Measurements from ENCODE around the gene GUCA1C. TPM values are rescaled to one million over a fixed set of nuclear protein-coding genes. Genes with fewer than 3 reads are reported as not detected.

The GUCA1C gene
- total RNA-seq, 2 donors from 2014 or later: not detected

DNA sequence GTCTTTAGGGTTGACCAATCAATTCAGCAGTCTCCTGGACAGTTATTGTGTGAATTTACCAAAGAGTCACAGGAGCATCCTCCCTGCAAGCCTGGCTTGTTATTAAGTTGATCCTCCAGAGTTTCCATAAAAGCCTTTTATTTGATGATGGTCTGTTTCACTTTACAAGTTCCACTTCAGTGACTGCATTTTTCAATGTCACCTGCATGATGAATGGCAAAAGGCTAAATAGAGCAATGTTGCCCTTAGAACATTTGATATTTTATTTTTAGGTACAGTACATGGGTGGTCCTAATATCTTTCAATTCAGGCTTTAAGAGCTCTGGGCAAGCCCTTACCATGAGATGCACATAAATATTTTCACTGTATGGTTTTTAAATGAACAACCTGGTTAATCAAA is 22.6 kb downstream of the GUCA1C start:
- Histone ChIP-seq H3K9me3 (no peaks in the 10 kb centered on the region), H3K4me1 (replicated peaks) (no peaks in the 10 kb centered on the region), H3K27me3 (replicated peaks; ENCODE audit: insufficient read depth) (no peaks in the 10 kb centered on the region), H3K36me3 (no peaks in the 10 kb centered on the region), H3K27ac (no peak overlapping the region), H3K4me3 (no peak overlapping the region)
- TF ChIP-seq POLR2A (IDR thresholded peaks at IDR 0.05) (no peak), POLR2AphosphoS5 (IDR thresholded peaks at IDR 0.05) (no peak), CTCF (IDR thresholded peaks at IDR 0.05) (no peak)
- intact Hi-C loops (cut with DNase I): no loop called here
- no peak for DNase-seq (ENCODE audit: low spot score)

- intact Hi-C loops (cut with DNase I): no loop called here
- no peak for DNase-seq (ENCODE audit: low spot score)
- no peak overlapping the region for H3K27ac ChIP-seq
- WGBS: 90% methylated on average over 3 of the region's 3 CpGs
- no peaks in the 10 kb centered on the region for H3K36me3 ChIP-seq
- TF ChIP-seq POLR2A (IDR thresholded peaks at IDR 0.05) (no peak), CTCF (IDR thresholded peaks at IDR 0.05) (no peak), POLR2AphosphoS5 (IDR thresholded peaks at IDR 0.05) (no peak)
- no peaks in the 10 kb centered on the region for H3K4me1 ChIP-seq (replicated peaks)
- H3K4me3 ChIP-seq: no peak overlapping the region
- H3K27me3 ChIP-seq (replicated peaks; ENCODE audit: insufficient read depth): no peaks in the 10 kb centered on the region
- H3K9me3 ChIP-seq: no peaks in the 10 kb centered on the region
Measured at GRCh38 chr3:108918866-108919265, 34.8 kb downstream of the GUCA1C start.

DNA sequence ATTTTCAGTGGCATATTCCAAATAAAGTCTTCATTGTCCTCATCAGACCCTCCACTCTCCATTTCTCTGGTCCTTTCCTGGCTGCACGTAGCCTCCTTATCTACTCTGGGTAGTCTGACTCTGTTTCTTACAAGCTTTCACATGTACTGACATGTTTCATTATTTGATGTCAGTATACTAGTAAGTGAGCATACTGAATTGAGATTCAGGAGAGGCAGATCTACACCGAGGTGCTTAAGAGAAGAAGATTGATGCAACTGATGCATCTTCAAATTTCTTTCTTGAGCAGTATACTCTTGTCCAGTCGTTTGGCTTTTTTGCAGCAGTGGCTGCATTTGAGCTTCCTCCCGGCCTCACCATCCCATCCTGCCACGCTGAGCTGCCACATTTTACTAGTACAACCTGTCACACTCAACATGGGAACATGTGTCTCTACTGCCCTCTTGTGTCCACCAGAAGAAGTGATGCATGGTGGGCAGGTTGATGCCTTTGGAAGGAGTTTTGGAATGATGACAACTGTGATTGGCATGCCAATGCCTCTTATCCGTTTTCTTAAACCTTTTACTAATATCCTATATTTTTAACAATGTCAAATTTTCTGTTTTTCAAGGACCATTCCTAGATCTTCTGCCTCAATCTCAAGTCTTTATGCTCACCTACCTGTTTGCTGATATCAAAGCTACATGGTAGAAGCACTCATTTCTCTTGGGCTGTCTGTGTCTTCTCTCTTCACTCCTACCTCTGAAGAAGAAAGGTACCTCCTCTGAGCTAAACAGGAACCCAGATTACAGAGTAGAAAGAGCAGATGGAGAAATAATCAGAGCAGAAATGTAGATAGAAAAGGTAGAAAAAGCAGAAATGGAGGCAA is 38.7 kb downstream of the GUCA1C start:
- DNase-seq (ENCODE audit: low spot score): peak; percentile 10
- Histone ChIP-seq H3K27me3 (replicated peaks; ENCODE audit: insufficient read depth) (no peaks in the 10 kb centered on the region), H3K4me3 (no peak overlapping the region), H3K9me3 (no peaks in the 10 kb centered on the region), H3K4me1 (replicated peaks) (no peaks in the 10 kb centered on the region), H3K36me3 (no peaks in the 10 kb centered on the region), H3K27ac (no peak overlapping the region)
- TF ChIP-seq CTCF (IDR thresholded peaks at IDR 0.05) (peak; percentile 31 to 72 (median 60)), POLR2A (IDR thresholded peaks at IDR 0.05) (no peak)
- WGBS: 25% methylated on average over 6 of the region's 6 CpGs
- intact Hi-C loops (cut with DNase I): loop anchor here (2.0 kb wide), 1 partner anchor 252 kb away; no protein-coding TSS in a partner anchor

DNA sequence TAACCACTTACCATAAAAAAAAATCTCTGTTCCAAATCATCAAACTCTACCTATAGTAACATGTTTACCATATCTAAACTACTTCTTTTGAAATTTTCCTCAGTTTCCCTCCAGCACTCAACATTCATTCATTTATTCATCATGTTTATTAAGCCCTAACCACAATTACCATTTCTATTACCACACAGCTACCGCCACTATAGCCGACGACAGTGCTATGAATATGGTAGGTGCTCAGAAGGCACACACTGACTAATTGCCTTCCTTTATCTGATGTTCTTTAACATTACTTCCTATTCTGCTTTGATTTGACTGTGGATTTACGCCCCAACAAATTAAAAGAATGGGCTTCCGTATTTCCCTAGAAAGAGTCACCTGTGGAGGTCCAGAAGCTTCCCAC is 43.9 kb downstream of the GUCA1C start:
- no peak for DNase-seq (ENCODE audit: low spot score)
- WGBS: 95% methylated on average over 5 of the region's 5 CpGs
- intact Hi-C loops (cut with DNase I): no loop called here
- Histone ChIP-seq H3K9me3 (no peaks in the 10 kb centered on the region), H3K27ac (no peak overlapping the region), H3K36me3 (no peaks in the 10 kb centered on the region), H3K4me3 (no peak overlapping the region), H3K4me1 (replicated peaks) (no peaks in the 10 kb centered on the region), H3K27me3 (replicated peaks; ENCODE audit: insufficient read depth) (no peaks in the 10 kb centered on the region)
- TF ChIP-seq POLR2AphosphoS5 (IDR thresholded peaks at IDR 0.05) (no peak), POLR2A (IDR thresholded peaks at IDR 0.05) (no peak), CTCF (IDR thresholded peaks at IDR 0.05) (no peak)

DNA sequence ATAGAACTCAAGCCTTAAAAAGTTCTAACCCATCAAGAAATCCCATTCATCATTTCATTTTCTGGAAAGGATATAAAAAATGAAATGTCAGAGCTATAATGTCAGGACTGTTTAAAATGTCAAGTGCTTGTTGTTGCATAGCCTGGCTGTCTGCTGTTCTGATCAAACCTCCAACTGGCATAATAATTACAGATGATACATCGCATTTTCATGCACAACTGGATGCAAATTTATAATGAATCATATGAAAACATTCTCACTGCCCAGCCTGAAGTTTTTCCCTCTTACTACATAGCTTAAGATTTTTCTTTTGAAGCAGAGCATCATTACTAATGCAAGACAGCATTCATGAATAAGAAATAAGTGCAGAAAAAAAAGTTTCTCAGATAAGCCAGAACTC is 46.5 kb downstream of the GUCA1C start:
- H3K36me3 ChIP-seq: no peaks in the 10 kb centered on the region
- 90% methylated on average over 1 of the region's 1 CpG for WGBS
- DNase-seq (ENCODE audit: low spot score): no peak
- no peaks in the 10 kb centered on the region for H3K27me3 ChIP-seq (replicated peaks; ENCODE audit: insufficient read depth)
- H3K27ac ChIP-seq: no peak overlapping the region
- H3K4me1 ChIP-seq (replicated peaks): no peaks in the 10 kb centered on the region
- TF ChIP-seq POLR2A (IDR thresholded peaks at IDR 0.05) (no peak), POLR2AphosphoS5 (IDR thresholded peaks at IDR 0.05) (no peak), CTCF (IDR thresholded peaks at IDR 0.05) (no peak)
- H3K4me3 ChIP-seq: no peak overlapping the region
- no peaks in the 10 kb centered on the region for H3K9me3 ChIP-seq
- intact Hi-C loops (cut with DNase I): no loop called here

All from prostate gland (tissue), 2 donors.